Medulla oblongata (tissue), 1 donor: Measurements from ENCODE around the gene C9orf43.
"Not testable (repeated sequence)": the region's sequence is repeated elsewhere in the genome, so short reads cannot be mapped to it uniquely, and the experiment has no call there.

Source experiments
- DNase-seq: peaks from one replicate; pipeline ENCODE4 v3.0.0-alpha.2; 2015; ENCODE audit errors: extremely low spot score

The C9orf43 gene

GRCh38 chr9:113416149-113416721 is 5.7 kb downstream of the C9orf43 start:
- peak; percentile 45 for DNase-seq

- DNase-seq: no peak
Observed at GRCh38 chr9:113417370-113417769, 6.8 kb downstream of the C9orf43 start.

GRCh38 chr9:113421726-113422125 is 11.2 kb downstream of the C9orf43 start:
- DNase-seq: no peak

DNA sequence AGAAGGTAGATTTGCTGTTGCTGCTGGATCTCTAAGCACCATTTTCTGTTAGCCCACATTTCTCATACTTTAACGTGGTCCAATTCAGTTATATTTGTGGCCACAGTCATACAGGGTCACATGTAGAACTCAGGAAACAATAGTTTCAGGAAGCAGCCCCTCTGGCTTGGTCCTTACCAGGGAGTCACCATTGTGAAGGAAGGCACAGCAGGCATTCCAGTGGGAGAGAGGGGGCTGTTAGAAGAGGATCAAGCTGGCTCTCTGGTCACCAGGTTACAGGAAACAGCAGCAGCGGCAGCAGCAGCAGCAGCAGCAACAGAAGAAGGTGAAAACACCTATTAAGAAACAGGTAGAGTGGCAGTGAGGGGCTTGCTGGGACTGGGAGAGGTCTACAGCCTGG is 14.5 kb downstream of the C9orf43 start:
- DNase-seq: no peak

- no peak for DNase-seq
Observed at GRCh38 chr9:113426701-113427100, 16.2 kb downstream of the C9orf43 start.

DNA sequence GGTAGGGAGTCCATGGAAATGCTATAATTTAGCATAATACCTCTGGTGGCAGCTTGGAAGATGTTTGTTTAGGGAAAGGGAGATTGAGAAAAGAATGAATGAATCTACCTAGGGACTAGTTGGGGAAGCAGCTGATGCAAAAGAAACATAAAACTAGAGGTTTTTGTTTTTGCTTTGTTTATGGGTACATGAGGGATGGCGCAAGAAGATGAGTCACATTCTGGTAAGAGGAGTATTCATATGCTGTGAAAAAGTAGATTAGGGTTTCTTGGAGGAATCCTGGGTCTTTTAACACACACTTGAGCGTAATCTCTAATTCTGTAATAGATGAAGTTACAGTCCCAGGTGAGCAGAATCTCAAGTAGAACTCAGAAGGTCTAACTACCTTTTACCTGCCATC is 17.1 kb downstream of the C9orf43 start:
- DNase-seq: no peak

- no peak for DNase-seq
Observed at GRCh38 chr9:113428062-113428615, 17.6 kb downstream of the C9orf43 start.

- no peak for DNase-seq
Observed at GRCh38 chr9:113431191-113431590, 20.6 kb downstream of the C9orf43 start.

DNA sequence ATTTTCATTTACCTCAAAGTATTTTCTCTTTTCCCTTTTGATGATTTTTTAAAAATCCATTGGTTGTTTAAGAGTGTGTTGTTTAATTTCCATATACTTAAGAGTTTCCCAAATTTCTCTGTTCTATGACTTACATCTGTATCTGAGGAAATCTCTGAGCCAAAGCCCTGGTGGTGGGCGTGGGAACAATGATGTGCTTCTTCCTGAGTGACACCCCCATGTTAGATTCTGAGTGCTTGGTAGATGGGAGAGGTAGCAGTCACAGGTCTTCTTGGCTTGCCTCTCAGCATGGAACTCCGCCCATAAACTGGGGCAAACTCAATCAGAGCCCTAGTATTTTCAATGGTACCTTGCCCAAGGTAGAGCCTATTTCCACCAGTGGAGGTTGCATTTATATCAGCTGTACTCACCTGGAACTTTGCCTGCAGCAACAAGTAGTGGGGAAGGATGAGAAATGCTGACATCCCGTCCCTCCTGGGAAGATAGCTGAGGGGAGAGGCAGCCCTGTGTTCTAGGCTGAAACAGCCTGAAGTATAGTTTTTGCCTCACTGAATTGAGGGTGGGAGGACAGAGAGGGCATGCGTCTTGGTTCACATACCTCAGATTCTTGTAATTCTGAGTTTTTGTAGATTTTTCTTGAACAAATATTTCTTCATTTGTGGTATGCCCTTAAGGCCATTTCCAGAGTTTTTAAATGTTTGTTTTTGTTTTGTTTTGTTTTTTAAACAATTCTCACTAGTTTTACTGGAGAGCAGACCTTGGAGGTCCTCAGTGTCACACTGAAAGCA is 26.4 kb downstream of the C9orf43 start:
- no peak for DNase-seq

- DNase-seq: not testable (repeated sequence)
Observed at GRCh38 chr9:113437716-113438115, 27.2 kb downstream of the C9orf43 start.

DNA sequence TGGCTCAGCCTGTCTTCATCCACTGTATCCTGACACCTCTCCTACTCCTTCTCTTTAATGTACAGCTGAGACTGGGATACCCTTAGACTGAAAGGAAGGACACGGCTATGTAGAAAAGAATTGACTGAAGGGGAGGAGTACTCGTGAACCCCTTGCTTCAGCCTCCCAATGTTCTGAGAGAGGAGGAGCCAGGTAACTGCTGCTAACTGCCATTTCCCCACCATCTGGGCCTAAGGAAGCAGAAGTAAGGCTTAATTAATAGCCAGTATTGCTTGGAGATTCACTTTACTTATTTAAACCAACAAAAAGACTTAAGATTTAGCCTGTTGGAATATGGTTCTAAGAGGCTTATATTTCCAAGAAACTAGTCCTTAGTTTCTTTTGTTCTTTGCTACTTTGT is 34.2 kb downstream of the C9orf43 start:
- no peak for DNase-seq

DNA sequence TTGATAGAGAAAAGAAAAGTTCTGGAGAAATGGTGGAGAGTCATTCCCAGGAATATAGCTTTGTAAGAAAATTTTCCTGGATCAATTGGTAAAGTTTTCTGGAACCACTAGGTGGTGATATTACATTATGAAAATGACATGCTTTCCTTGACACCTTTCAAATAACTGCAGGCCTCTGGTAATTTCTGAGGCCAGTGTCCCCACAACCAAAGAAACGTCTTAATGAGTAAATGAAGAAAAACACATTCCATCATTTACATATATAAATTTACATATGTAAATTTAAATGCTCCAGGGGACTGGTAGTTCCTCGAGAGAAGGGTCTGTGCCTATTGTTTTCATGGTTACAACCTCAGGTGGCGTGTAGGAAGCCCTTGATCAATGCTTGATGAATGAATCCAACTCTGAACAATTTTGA is 35.8 kb downstream of the C9orf43 start:
- peak; percentile 77 for DNase-seq

- no peak for DNase-seq
Observed at GRCh38 chr9:113449376-113449775, 38.8 kb downstream of the C9orf43 start.

GRCh38 chr9:113452113-113452605 is 41.6 kb downstream of the C9orf43 start:
- no peak for DNase-seq

- peak; percentile 28 for DNase-seq
Observed at GRCh38 chr9:113454914-113455761, 44.6 kb downstream of the C9orf43 start.

- no peak for DNase-seq
Observed at GRCh38 chr9:113456235-113456634, 45.7 kb downstream of the C9orf43 start.

- no peak for DNase-seq
Observed at GRCh38 chr9:113461285-113461684, 50.7 kb downstream of the C9orf43 start.

GRCh38 chr9:113461943-113462342 is 51.4 kb downstream of the C9orf43 start:
- no peak for DNase-seq

DNA sequence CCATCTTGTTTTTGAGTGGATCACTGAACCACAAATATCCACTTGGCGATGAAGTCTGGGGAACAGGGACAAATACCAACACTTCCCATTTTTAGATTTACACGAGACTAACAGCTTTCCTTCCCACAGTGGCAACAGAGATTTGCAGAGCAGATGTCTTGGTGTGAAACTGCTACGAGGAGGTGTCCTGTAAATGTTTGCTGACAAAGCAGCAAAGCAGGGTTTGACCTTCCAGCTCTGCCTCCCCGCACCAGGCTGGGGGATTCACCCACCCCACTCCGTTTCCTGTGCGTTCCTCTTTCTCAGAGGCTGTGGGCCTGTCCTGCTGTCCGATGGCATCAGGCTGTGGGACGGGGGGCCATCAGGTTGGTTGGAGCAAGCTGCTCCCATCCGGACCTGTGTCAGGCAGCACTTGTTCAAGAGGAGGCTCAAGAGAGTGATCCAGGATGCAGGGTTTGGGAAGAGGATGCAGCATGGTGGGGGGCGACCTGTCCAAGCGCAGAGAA is 52.3 kb downstream of the C9orf43 start:
- no peak for DNase-seq

DNA sequence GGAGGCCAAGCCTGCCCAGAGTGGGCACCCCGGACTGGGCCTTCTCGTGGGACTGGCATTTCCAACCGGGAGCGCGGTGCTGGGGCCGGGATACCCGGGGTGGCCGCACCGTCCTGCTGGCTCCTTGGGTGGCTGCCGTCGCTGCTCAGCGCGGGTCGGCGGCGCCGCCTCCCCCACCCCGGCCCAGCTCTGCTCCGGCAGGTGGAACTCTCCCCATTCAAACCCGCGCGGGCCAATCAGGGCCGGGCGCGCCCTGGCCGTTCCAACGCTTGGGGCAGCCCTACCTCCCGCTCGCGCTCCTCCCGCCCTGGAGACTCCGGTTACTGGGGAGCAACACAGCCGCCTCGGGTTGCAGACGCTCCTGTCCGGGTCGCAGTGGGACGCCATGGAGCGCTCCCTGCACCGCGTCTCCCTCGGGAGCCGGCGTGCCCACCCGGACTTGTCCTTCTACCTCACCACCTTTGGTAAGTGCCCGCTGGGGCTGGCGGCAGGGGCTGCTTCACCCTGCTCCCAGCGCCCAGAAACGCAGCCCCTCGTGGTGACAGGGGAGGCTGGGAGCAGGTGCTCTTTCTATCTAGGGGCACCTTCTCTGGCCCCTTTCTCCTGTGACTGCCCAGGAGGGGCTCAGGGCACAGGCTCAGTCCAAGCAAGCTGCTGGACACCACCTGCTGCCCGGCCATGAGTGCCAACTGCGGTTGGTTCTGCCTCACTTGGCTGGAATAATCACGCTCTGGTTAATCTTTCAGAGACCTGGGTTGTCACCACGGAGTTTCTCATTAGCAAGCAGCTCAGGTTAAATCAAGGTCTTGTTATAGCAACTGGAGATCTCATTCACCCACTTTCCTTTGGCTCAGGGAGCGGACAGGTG is 53.1 kb downstream of the C9orf43 start, which contains the start of gene RGS3:
TSS of gene RGS3 (plus strand) at position 310 of the 868 bp plus-strand sequence. CDS start at position 386, 76 bp downstream.
- DNase-seq: no peak

- DNase-seq: no peak
Observed at GRCh38 chr9:113464286-113464660, 53.7 kb downstream of the C9orf43 start.
